ENCODE results near the gene MCAM. TPM values are rescaled to one million over a fixed set of nuclear protein-coding genes. Genes with fewer than 3 reads are reported as not detected.

MCAM gene
- total and polyA plus RNA-seq, 10 donors: 10.3 to 612 (median 38.0) TPM

DNA sequence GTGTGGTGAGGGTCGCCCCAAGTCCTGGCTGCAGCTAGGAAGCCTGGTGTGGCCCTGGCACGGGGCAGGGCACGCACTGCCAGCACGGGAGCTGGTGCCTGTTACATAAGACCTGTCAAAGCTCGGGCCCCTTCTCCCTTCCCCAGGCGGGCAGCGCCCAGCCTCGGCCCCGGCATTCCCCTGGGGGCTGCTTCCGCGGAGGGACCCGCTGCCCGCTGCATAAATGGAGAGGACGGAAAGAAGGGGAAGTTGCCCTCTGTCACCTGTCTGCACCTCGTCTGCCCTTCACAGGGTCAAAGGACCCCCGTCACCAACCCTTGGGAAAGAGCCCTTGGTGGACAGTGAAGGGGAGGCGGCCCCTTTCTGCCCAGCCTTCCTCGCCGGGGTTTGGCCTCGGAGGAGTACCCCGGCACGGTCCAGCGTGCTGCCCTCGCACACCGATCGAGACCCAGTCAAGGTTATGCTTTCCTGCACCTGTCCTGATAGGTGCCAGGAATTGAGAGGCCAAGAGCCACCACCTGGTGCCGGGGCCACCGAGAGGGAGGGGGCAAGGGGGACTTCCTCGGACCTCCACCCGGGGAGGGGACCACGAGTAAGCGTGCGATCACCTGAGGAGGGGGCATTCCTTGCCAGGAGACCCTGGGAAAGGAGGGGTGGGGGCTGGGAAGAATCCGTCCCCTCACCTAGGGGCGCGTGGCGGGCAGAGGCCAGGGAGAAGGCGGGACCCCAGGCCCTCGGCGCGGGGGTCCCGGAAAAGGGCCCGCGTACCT, 46.3 kb upstream of the MCAM start:
- peak; percentile 72 for DNase-seq
- no peak for TF ChIP-seq POLR2AphosphoS5 (IDR thresholded peaks at IDR 0.05)
- TF ChIP-seq, protein P1, sequence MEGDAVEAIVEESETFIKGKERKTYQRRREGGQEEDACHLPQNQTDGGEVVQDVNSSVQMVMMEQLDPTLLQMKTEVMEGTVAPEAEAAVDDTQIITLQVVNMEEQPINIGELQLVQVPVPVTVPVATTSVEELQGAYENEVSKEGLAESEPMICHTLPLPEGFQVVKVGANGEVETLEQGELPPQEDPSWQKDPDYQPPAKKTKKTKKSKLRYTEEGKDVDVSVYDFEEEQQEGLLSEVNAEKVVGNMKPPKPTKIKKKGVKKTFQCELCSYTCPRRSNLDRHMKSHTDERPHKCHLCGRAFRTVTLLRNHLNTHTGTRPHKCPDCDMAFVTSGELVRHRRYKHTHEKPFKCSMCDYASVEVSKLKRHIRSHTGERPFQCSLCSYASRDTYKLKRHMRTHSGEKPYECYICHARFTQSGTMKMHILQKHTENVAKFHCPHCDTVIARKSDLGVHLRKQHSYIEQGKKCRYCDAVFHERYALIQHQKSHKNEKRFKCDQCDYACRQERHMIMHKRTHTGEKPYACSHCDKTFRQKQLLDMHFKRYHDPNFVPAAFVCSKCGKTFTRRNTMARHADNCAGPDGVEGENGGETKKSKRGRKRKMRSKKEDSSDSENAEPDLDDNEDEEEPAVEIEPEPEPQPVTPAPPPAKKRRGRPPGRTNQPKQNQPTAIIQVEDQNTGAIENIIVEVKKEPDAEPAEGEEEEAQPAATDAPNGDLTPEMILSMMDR (IDR thresholded peaks at IDR 0.05 in 8 of 11, conservative IDR thresholded peaks at IDR 0.05 in 3 of 11): no peak
- TF ChIP-seq POLR2A (IDR thresholded peaks at IDR 0.05): no peak
- Histone ChIP-seq H3K4me1 (peaks cover 0 to 32% (median 18%) of the 10 kb centered on the region in 6 donors), H3K4me3 (peak overlapping the region in 5 of 8 donors; percentile 27 to 71 (median 40)), H3K9me3 (no peaks in the 10 kb centered on the region), H3K27ac (peak overlapping the region in 1 of 8 donors; percentile 40), H3K27me3 (replicated peaks in 1 of 7) (peaks cover 0 to 68% (median 40%) of the 10 kb centered on the region in 7 donors), H3K36me3 (no peaks in the 10 kb centered on the region)
- intact Hi-C loops (cut with DNase I; ENCODE audit: low total_unique reads): no loop called here
- 31 to 59% (median 41%) methylated on average over 12 to 44 of the region's 44 CpGs for WGBS, 5 donors

DNA sequence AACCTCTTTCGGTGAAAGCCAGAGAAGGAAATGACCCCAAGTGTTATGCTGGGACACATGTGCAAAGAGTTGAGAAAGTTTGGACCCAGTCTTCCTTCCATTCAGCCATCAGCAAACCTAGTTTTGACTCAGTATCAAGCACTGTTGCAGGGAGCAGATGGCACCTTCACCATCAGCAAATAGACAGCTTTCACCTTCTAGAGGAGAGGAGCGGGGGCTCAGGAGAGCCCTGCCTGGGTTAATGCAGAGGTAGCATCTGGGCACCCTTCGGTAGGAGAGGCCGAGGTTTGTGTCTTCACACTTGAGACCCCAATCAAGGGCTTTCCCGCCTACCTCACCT, 45.8 kb upstream of the MCAM start:
- Histone ChIP-seq H3K36me3 (no peaks in the 10 kb centered on the region), H3K9me3 (no peaks in the 10 kb centered on the region), H3K27me3 (replicated peaks in 1 of 7) (peaks cover 0 to 64% (median 38%) of the 10 kb centered on the region in 7 donors), H3K4me3 (peak overlapping the region in 2 of 8 donors; percentile 40 to 71), H3K27ac (no peak overlapping the region), H3K4me1 (peaks cover 0 to 32% (median 18%) of the 10 kb centered on the region in 6 donors)
- WGBS, 5 donors: 87 to 95% (median 92%) methylated on average over 5 of the region's 5 CpGs
- intact Hi-C loops (cut with DNase I; ENCODE audit: low total_unique reads): no loop called here
- DNase-seq: peak; percentile 2
- TF ChIP-seq, protein P1 (IDR thresholded peaks at IDR 0.05 in 8 of 11, conservative IDR thresholded peaks at IDR 0.05 in 3 of 11): no peak

DNA sequence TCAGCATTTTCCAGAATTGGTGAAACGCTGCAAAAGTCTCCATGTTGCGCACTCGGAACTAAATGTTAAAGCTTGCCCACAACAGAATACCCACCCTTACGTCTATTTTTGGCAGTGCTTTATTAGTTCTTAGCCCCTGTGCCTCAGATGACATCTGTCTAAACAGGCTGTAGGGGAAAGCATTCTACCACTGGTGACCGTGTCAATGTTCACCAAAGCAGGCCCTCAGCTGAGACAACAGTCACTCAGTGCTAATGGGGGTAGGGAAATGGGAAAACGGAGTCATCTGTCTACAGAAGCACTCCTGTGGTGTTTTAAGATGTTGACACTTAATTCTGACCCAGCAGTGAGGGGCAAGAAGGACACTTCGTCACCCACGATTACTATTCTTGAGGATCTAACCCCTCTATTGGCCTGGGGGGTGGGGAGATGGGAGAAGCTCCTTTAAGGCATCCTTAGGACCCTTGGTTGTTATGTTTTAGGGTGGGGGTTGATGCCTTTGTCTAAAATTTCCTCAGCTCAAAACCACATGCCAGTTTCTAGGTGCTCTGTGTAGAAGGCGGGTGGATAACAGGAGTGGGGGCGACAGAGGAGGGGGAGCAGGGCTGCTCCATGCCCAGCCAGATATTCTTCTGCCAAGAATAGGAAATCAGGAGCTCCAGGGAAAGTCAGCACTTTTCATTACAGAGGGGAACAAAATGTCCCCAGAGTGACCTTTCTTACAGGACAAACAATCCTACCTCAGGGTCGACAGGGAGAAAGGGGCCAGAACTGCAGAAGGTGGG, 45.2 kb upstream of the MCAM start:
- Histone ChIP-seq H3K27me3 (replicated peaks in 1 of 7) (peaks cover 0 to 63% (median 34%) of the 10 kb centered on the region in 7 donors), H3K27ac (no peak overlapping the region), H3K4me1 (peaks cover 0 to 33% (median 18%) of the 10 kb centered on the region in 6 donors), H3K4me3 (no peak overlapping the region), H3K36me3 (no peaks in the 10 kb centered on the region), H3K9me3 (no peaks in the 10 kb centered on the region)
- TF ChIP-seq, protein P1 (IDR thresholded peaks at IDR 0.05 in 8 of 11, conservative IDR thresholded peaks at IDR 0.05 in 3 of 11): no peak
- TF ChIP-seq POLR2A (IDR thresholded peaks at IDR 0.05) (no peak), POLR2AphosphoS5 (IDR thresholded peaks at IDR 0.05) (no peak)
- intact Hi-C loops (cut with DNase I; ENCODE audit: low total_unique reads): no loop called here
- peak; percentile 9 for DNase-seq
- WGBS, 5 donors: 80 to 88% (median 86%) methylated on average over 11 of the region's 11 CpGs
